Esophagus squamous epithelium (tissue), 5 donors: ENCODE data around the gene ANKRD63. TPM values are rescaled to one million over a fixed set of nuclear protein-coding genes. Genes with fewer than 3 reads are reported as not detected.

ENCODE experiments used
- DNase-seq: peaks from one replicate; lab custom pipeline; 2025; lab: John Stamatoyannopoulos, UW
- H3K27ac ChIP-seq, 4 donors: fragments of 200-600 bp; sonication (generic); one replicate each; pipeline ENCODE4 v1.5.1; 2016 to 2019; ENCODE audit warnings: mild to moderate bottlenecking in 1 of 4
- H3K27me3 ChIP-seq, 4 donors: fragments of 200-600 bp; sonication (generic); 1 replicate in 3 of 4; 2 replicates in 1 of 4; pipeline versions ENCODE4 v1.5.1 to v1.6.0; 2017 to 2021; ENCODE audit warnings: antibody characterized with exemption in 1 of 4
- H3K36me3 ChIP-seq, 3 donors: fragments of 200-600 bp; sonication (generic); one replicate each; pipeline ENCODE4 v1.5.1; 2016 to 2019
- H3K4me1 ChIP-seq, 3 donors: fragments of 200-600 bp; sonication (generic); one replicate each; pipeline ENCODE4 v1.5.1; 2017 to 2019
- H3K4me3 ChIP-seq, 4 donors: fragments of 200-600 bp; sonication (generic); 1 replicate in 3 of 4; 2 replicates in 1 of 4; pipeline ENCODE4 v1.5.1; 2016 to 2019; ENCODE audit warnings: mild to moderate bottlenecking in 2 of 4, moderate library complexity in 1 of 4
- H3K9me3 ChIP-seq, 3 donors: fragments of 200-600 bp; sonication (generic); one replicate each; pipeline ENCODE4 v1.5.1; 2016 to 2019
- CTCF ChIP-seq, 6 experiments: fragments of 450-650 bp in 4 of 6; fragments of 200-600 bp in 2 of 6; sonication (generic) in 2 of 6; IDR thresholded peaks; one replicate each; pipeline ENCODE4 v1.5.1; 2016 to 2019; ENCODE audit warnings: antibody characterized with exemption in 6 of 6, mild to moderate bottlenecking in 4 of 6, moderate library complexity in 4 of 6
- POLR2A ChIP-seq, 4 donors: fragments of 450-650 bp; IDR thresholded peaks; one replicate each; pipeline ENCODE4 v1.6.1; 2017; ENCODE audit warnings: antibody characterized with exemption in 4 of 4, mild to moderate bottlenecking in 4 of 4, moderate library complexity in 3 of 4
- WGBS, 2 donors: methylation state at CpG; one replicate each; pipeline ENCODE4 v1.1.5; 2018; 5-methylcytosine and 5-hydroxymethylcytosine counted together
- intact Hi-C: fragments of 100-400 bp; cut with DNase I; formaldehyde crosslinking; loops from one replicate; pipeline ENCODE4 v1.15.0; 2022
- total RNA-seq, 4 donors: library from RNA; depleted of rRNA; stranded (reverse); fragments of >200 nt; gene quantifications; one replicate each; pipeline ENCODE4 v1.1.0, GENCODE V29; 2016
- donor health status: DM: yes; HTN: yes; CAD: no.

ANKRD63 gene
- total RNA-seq, 4 donors from 2014 or later, result not detected

GRCh38 chr15:40282147-40282868 is 556 bp downstream of the ANKRD63 start:
- peaks cover 0 to 9% (median 0%) of the 10 kb centered on the region in 3 donors for H3K36me3 ChIP-seq
- H3K4me1 ChIP-seq, result peaks cover 23 to 58% (median 27%) of the 10 kb centered on the region in 3 donors
- H3K27me3 ChIP-seq, result peaks cover 23 to 98% (median 33%) of the 10 kb centered on the region in 4 donors
- H3K27ac ChIP-seq, result no peak overlapping the region
- intact Hi-C loops, result loop anchor here (5.0 kb wide), 2 partner anchors 85 to 140 kb away; no protein-coding TSS in a partner anchor
- peak overlapping the region; percentile 25 to 61 (median 48) for H3K4me3 ChIP-seq
- no peaks in the 10 kb centered on the region for H3K9me3 ChIP-seq
- DNase-seq, result no peak
- TF ChIP-seq CTCF (IDR thresholded peaks at IDR 0.05) (peak in 5 of 6 experiments; percentile 5 to 36 (median 27)), POLR2A (IDR thresholded peaks at IDR 0.05) (no peak)
- WGBS, 2 donors, result no CpG with 5 or more reads among the region's 92 CpGs

DNA sequence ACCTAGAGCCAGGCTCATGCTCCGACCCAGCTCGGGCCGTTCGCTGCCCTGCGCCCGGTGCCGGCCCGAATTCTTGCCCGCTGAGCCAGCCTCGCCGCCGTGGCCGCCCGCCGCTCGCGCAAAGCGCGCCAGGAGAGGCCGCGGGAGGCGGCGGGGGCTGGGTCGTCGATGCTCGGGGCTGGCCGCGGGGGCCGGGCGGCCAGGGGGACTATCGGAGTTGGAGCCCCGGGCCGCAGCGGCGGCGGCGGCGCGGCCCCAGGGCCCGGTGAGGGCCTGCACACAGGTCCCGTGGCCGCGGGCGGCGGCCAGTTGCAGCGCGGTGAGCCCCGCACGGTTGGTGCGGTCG is 1.1 kb downstream of the ANKRD63 start:
- intact Hi-C loops, result loop anchor here (5.0 kb wide), 2 partner anchors 86 to 141 kb away; no protein-coding TSS in a partner anchor
- peaks cover 23 to 58% (median 27%) of the 10 kb centered on the region in 3 donors for H3K4me1 ChIP-seq

DNA sequence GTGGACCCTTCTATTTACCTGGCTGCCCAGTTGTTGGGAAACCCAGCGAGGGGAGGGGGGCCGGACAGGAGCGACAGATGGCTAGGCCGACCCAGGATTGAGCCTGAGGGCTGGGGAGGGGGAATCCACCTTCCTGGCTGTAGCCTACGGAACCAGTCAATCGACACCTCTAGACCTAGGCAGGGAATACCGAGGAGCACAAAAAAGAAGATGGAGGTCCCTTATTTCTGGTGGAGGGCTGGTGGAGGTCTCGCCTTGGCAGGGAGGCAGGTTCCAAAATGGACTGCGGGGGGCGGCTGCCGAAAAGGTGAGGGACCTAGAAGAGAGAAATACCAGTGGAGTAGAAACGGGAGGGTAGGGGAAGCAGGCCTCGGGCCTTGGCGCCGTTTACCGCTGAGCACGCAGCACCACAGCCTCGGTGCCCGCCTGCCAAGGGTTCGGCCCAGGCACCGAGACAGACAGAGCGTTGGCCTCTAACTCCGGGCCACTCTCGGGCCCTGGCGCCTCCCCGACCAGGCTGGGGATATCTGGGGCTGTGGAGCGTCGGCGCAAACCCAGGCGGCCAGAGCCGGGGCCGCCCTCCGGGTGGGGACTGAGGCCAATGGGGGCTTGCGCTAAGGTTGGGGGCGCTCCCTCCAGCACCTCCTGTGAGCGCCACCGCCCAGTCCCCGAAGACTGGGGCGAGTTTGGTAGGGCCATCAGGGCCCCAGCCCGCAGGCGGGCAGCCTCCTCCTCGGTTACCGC is 1.6 kb downstream of the ANKRD63 start:
- no peak for DNase-seq
- Histone ChIP-seq H3K4me1 (peaks cover 23 to 58% (median 27%) of the 10 kb centered on the region in 3 donors), H3K36me3 (peaks cover 0 to 19% (median 1%) of the 10 kb centered on the region in 3 donors), H3K27ac (no peak overlapping the region), H3K4me3 (peak overlapping the region in 3 of 4 donors; percentile 44 to 61 (median 51)), H3K9me3 (no peaks in the 10 kb centered on the region), H3K27me3 (peaks cover 23 to 87% (median 33%) of the 10 kb centered on the region in 4 donors)
- no peak for TF ChIP-seq POLR2A (IDR thresholded peaks at IDR 0.05)
- no peak for TF ChIP-seq CTCF (IDR thresholded peaks at IDR 0.05)
- WGBS, 2 donors, result 61 to 68% methylated on average over 15 to 18 of the region's 43 CpGs
- intact Hi-C loops, result loop anchor here (5.0 kb wide), 2 partner anchors 86 to 141 kb away; no protein-coding TSS in a partner anchor

More for the DNA sequence above, 1.1 kb downstream of the ANKRD63 start:
- no CpG with 5 or more reads among the region's 51 CpGs for WGBS, 2 donors
- peaks cover 23 to 93% (median 33%) of the 10 kb centered on the region in 4 donors for H3K27me3 ChIP-seq
- no peak overlapping the region for H3K27ac ChIP-seq
- no peak for DNase-seq
- H3K4me3 ChIP-seq, result peak overlapping the region; percentile 25 to 61 (median 48)
- TF ChIP-seq CTCF (IDR thresholded peaks at IDR 0.05) (no peak), POLR2A (IDR thresholded peaks at IDR 0.05) (no peak)
- H3K36me3 ChIP-seq, result peaks cover 0 to 14% (median 0%) of the 10 kb centered on the region in 3 donors
- no peaks in the 10 kb centered on the region for H3K9me3 ChIP-seq

GRCh38 chr15:40280260-40281056 is 2.4 kb downstream of the ANKRD63 start:
- WGBS, 2 donors, result 55 to 71% methylated on average over 23 to 24 of the region's 30 CpGs
- intact Hi-C loops, result loop anchor here (5.0 kb wide), 2 partner anchors 87 to 142 kb away; no protein-coding TSS in a partner anchor

More at GRCh38 chr15:40280260-40281056, 2.4 kb downstream of the ANKRD63 start:
- Histone ChIP-seq H3K4me1 (peaks cover 23 to 56% (median 27%) of the 10 kb centered on the region in 3 donors), H3K27me3 (peaks cover 23 to 79% (median 33%) of the 10 kb centered on the region in 4 donors), H3K27ac (no peak overlapping the region), H3K9me3 (no peaks in the 10 kb centered on the region), H3K4me3 (no peak overlapping the region), H3K36me3 (peaks cover 0 to 27% (median 8%) of the 10 kb centered on the region in 3 donors)
- no peak for DNase-seq
- TF ChIP-seq CTCF (IDR thresholded peaks at IDR 0.05) (no peak), POLR2A (IDR thresholded peaks at IDR 0.05) (no peak)
